Right hindlimb (tissue), 1 donor: ENCODE measurements around the gene SLC9A3.
A peak's percentile ranks its signal among the peaks of the same experiment; 100 is the strongest.
"Not testable (repeated sequence)": the region's sequence is repeated elsewhere in the genome, so short reads cannot be mapped to it uniquely, and the experiment has no call there.

Experiments used
- DNase-seq: peaks from one replicate; pipeline ENCODE4 v3.0.0-alpha.2; 2018

Gene SLC9A3

GRCh38 chr5:474232-474839 lies 49.9 kb downstream of the SLC9A3 start:
- not testable (repeated sequence) for DNase-seq

- DNase-seq, result peak; percentile 48
These were observed 50.6 kb downstream of the SLC9A3 start for GRCh38 chr5:473551-474192.

- peak; percentile 91 for DNase-seq
These were observed 51.3 kb downstream of the SLC9A3 start for GRCh38 chr5:472656-473550.

GRCh38 chr5:472076-472655 lies 52.1 kb downstream of the SLC9A3 start:
- DNase-seq, result peak; percentile 52

- no peak for DNase-seq
These were observed 52.5 kb downstream of the SLC9A3 start for GRCh38 chr5:471750-472058.

GRCh38 chr5:470961-471749 lies 53.1 kb downstream of the SLC9A3 start:
- peak; percentile 19 for DNase-seq

- DNase-seq, result no peak
These were observed 54.3 kb downstream of the SLC9A3 start for GRCh38 chr5:469752-470483.

GRCh38 chr5:468401-468800 lies 55.8 kb downstream of the SLC9A3 start:
- DNase-seq, result no peak

- DNase-seq, result no peak
These were observed 57.5 kb downstream of the SLC9A3 start for GRCh38 chr5:466661-467310.

- no peak for DNase-seq
These were observed 58.5 kb downstream of the SLC9A3 start for GRCh38 chr5:465591-466403.

- DNase-seq, result no peak
These were observed 59.2 kb downstream of the SLC9A3 start for GRCh38 chr5:464843-465590.

- DNase-seq, result no peak
These were observed 59.8 kb downstream of the SLC9A3 start for GRCh38 chr5:464446-464842.

GRCh38 chr5:463952-464351 lies 60.3 kb downstream of the SLC9A3 start:
- DNase-seq, result no peak

GRCh38 chr5:463301-463700 lies 60.9 kb downstream of the SLC9A3 start:
- no peak for DNase-seq

- DNase-seq, result no peak
These were observed 62.2 kb downstream of the SLC9A3 start for GRCh38 chr5:462051-462481.

- DNase-seq, result no peak
These were observed 64.0 kb downstream of the SLC9A3 start for GRCh38 chr5:460273-460625.

GRCh38 chr5:459562-460272 lies 64.5 kb downstream of the SLC9A3 start:
- DNase-seq, result no peak

GRCh38 chr5:458547-459353 lies 65.5 kb downstream of the SLC9A3 start:
- DNase-seq, result no peak
